Lower lobe of right lung (tissue), 2 donors: ENCODE results near the gene LPP. TPM values are rescaled to one million over a fixed set of nuclear protein-coding genes. Genes with fewer than 3 reads are reported as not detected.
A peak's percentile ranks its signal among the peaks of the same experiment; 100 is the strongest.

ENCODE experiments used
- ATAC-seq, 2 donors: fragments of 200-7000 bp; cut with Tn5 transposase; one replicate each; pipeline ENCODE4 v1.9.1; 2020 to 2022; ENCODE audit warnings: mild to moderate bottlenecking in 2 of 2, moderate library complexity in 2 of 2
- DNase-seq: peaks from one replicate; pipeline ENCODE4 v3.0.0-alpha.2; 2020
- H3K27ac ChIP-seq: fragments of 200-600 bp; one replicate; pipeline ENCODE4 v1.8.0; 2022
- H3K27me3 ChIP-seq: fragments of 200-600 bp; one replicate; pipeline ENCODE4 v1.8.0; 2022; ENCODE audit warnings: low read depth
- H3K36me3 ChIP-seq: fragments of 200-600 bp; one replicate; pipeline ENCODE4 v1.8.0; 2022; ENCODE audit warnings: mild to moderate bottlenecking
- H3K4me1 ChIP-seq: fragments of 200-600 bp; one replicate; pipeline ENCODE4 v1.8.0; 2022
- H3K4me3 ChIP-seq: fragments of 200-600 bp; one replicate; pipeline ENCODE4 v1.8.0; 2022; ENCODE audit warnings: mild to moderate bottlenecking
- H3K9me3 ChIP-seq: fragments of 200-600 bp; one replicate; pipeline ENCODE4 v1.8.0; 2022
- intact Hi-C: fragments of 100-400 bp; cut with DNase I; formaldehyde crosslinking; loops from one replicate; pipeline ENCODE4 v1.11.0; 2022
- total RNA-seq: library from RNA; stranded (reverse); fragmentation: NEBNext Ultra II Directional; extraction: Animal tissue kit (Norgen Biotek cat#: 25700); gene quantifications from one replicate; pipeline ENCODE4 v1.2.1, GENCODE V29; 2021
- TF ChIP-seq, protein P1 (sequence below): fragments of 200-600 bp; IDR thresholded peaks from one replicate; pipeline ENCODE4 v1.8.0; 2022; ENCODE audit warnings: antibody characterized with exemption, mild to moderate bottlenecking
- donor health status: DM: no; HTN: yes; CAD: no; lungs with severe emphysema.

LPP gene
- total RNA-seq, 1 donor from 2014 or later, result 180 TPM

DNA sequence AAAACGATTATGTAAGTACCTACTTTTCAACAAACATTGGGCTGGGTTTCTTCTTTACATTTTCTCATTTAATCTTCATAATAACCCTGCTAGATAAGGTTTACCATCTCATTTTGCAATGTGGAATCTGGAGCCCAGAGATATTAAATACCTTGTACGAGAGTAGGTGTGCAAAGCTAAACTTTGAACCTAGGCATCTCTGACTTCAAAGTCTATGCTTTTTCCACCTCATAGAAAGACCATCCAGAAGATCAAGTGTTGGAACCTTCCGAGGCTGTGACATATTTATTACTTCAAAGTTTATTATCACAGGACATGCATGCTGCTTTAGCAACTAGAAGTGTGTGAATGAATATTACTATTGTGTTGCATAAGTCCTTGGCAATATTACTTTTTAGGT lies 520.6 kb downstream of the LPP start:
- ATAC-seq, result no peak
- no peaks in the 10 kb centered on the region for H3K36me3 ChIP-seq
- TF ChIP-seq, protein P1, sequence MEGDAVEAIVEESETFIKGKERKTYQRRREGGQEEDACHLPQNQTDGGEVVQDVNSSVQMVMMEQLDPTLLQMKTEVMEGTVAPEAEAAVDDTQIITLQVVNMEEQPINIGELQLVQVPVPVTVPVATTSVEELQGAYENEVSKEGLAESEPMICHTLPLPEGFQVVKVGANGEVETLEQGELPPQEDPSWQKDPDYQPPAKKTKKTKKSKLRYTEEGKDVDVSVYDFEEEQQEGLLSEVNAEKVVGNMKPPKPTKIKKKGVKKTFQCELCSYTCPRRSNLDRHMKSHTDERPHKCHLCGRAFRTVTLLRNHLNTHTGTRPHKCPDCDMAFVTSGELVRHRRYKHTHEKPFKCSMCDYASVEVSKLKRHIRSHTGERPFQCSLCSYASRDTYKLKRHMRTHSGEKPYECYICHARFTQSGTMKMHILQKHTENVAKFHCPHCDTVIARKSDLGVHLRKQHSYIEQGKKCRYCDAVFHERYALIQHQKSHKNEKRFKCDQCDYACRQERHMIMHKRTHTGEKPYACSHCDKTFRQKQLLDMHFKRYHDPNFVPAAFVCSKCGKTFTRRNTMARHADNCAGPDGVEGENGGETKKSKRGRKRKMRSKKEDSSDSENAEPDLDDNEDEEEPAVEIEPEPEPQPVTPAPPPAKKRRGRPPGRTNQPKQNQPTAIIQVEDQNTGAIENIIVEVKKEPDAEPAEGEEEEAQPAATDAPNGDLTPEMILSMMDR, result no peak
- no peaks in the 10 kb centered on the region for H3K9me3 ChIP-seq
- H3K4me3 ChIP-seq, result no peak overlapping the region
- peaks cover 11% of the 10 kb centered on the region for H3K4me1 ChIP-seq
- no peak for DNase-seq
- intact Hi-C loops, result no loop called here
- no peak overlapping the region for H3K27ac ChIP-seq
- H3K27me3 ChIP-seq, result no peaks in the 10 kb centered on the region

DNA sequence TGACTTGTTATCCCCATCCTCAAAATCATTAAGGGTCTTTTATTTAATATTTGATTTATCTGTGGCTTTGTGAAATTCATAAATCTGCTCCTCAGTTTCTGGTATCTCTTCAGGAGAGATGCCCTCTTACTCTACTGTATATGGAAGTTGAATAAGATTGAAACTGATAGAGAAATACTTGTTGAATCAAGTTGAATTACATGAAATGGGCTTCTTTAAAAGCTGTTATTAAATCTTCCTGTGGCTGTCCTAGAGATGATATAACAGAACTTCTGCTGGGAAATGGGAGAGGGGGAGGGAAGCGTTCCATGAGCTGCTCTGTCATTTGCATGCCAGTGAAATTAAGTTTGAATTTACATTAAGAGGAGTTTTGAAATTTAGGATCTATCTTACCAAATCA lies 523.4 kb downstream of the LPP start:
- ATAC-seq (no peak), DNase-seq (no peak)
- TF ChIP-seq, protein P1, result no peak
- intact Hi-C loops, result no loop called here
- no peaks in the 10 kb centered on the region for H3K27me3 ChIP-seq
- no peaks in the 10 kb centered on the region for H3K9me3 ChIP-seq
- H3K36me3 ChIP-seq, result no peaks in the 10 kb centered on the region
- H3K27ac ChIP-seq, result no peak overlapping the region
- peaks cover 14% of the 10 kb centered on the region for H3K4me1 ChIP-seq
- no peak overlapping the region for H3K4me3 ChIP-seq

DNA sequence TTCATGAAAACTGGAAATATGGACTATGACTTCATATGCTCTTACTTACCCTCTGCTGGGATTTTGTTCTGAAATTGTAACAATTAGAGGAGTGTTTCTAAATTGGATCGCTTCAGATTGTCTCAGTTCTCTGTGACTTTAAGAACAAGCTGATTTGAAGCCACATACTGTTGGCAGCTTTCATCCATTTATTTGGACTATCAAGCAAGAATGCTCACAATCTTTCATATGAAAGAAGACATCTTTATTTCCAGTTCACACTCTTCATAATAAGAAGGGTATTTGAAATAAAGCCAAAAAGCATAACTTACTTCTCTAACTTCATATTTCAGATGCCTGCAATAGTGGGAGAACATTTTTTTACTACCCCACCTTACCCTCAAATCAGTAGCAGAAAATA lies 526.2 kb downstream of the LPP start:
- Histone ChIP-seq H3K4me3 (no peak overlapping the region), H3K27ac (no peak overlapping the region), H3K9me3 (no peaks in the 10 kb centered on the region), H3K4me1 (peaks cover 29% of the 10 kb centered on the region), H3K27me3 (no peaks in the 10 kb centered on the region), H3K36me3 (no peaks in the 10 kb centered on the region)
- ATAC-seq (no peak), DNase-seq (no peak)
- TF ChIP-seq, protein P1, result no peak
- intact Hi-C loops, result no loop called here

DNA sequence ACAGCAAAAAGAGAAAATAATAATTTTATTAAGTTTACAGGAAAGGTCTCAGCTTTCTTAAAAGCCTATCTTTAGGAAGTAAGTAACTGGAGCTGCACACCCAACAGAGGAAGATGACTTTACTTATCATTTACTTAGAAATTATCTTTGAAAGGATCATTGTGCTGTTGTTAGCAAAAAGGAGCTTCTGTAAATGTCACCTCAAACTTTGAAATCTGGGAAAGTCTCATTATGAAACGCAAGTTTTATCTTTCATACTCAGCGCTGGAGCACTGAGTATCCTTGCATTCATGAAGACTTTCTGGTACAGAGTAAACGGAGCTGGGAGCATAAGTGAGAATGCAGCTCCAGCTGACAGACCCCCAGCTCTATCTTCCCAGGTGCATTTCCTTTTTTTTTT lies 526.6 kb downstream of the LPP start:
- ATAC-seq (no peak), DNase-seq (no peak)
- H3K4me3 ChIP-seq, result no peak overlapping the region
- H3K4me1 ChIP-seq, result peaks cover 29% of the 10 kb centered on the region
- H3K27ac ChIP-seq, result no peak overlapping the region
- H3K27me3 ChIP-seq, result no peaks in the 10 kb centered on the region
- TF ChIP-seq, protein P1, result no peak
- no peaks in the 10 kb centered on the region for H3K36me3 ChIP-seq
- H3K9me3 ChIP-seq, result no peaks in the 10 kb centered on the region
- intact Hi-C loops, result no loop called here

DNA sequence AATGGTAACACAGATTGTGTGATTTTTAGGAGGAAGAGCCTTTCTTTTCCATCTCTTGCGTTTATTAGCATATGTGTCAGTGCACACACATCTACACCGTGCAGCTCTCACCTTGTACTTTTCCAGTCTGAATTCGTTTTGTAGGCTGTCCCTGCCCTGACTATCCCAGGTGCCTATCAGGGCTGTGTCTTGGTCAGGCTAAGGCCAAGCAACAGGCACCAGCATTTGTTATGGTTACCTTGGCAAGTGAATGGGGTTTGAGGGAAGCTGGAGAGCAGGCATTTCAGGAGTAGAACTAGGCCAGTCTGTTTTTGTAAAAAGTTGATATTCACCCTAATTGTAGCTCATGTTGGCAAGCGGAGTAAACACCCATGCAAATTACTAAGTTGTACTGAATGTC lies 528.4 kb downstream of the LPP start:
- Histone ChIP-seq H3K4me1 (peaks cover 42% of the 10 kb centered on the region), H3K36me3 (no peaks in the 10 kb centered on the region), H3K27ac (peak overlapping the region; percentile 32), H3K4me3 (no peak overlapping the region), H3K27me3 (no peaks in the 10 kb centered on the region), H3K9me3 (no peaks in the 10 kb centered on the region)
- intact Hi-C loops, result no loop called here
- TF ChIP-seq, protein P1, result no peak
- DNase-seq (no peak), ATAC-seq (no peak)

DNA sequence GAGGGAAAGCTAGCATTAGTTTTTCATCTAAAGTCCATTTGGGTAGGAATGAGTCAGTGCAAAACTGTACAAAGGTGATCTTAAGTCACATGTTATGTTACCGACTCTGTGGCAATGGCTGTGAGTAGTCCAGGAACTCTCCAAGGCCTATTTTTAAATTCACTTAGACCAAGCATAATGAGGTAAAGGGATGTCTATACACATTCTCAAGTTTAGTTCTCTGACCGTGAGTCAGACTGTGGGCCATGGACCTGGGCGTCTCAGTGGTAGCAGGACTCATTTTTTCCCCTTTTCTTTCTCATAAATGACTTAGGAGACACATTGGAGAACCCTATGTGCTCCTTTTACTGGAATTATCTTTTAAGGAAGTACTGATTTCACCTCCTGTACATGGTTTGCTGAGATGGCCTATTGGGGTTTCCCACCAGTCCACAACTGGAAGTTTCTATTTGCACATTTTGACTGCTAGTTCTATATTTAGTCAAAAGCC lies 529.1 kb downstream of the LPP start:
- ATAC-seq, result peak; percentile 86 to 89
- TF ChIP-seq, protein P1, result no peak
- Histone ChIP-seq H3K36me3 (no peaks in the 10 kb centered on the region), H3K27me3 (no peaks in the 10 kb centered on the region), H3K27ac (peak overlapping the region; percentile 32), H3K9me3 (no peaks in the 10 kb centered on the region), H3K4me3 (no peak overlapping the region), H3K4me1 (peaks cover 47% of the 10 kb centered on the region)
- no peak for DNase-seq
- intact Hi-C loops, result no loop called here
